B cell (primary cell): Measurements from ENCODE around the gene COL13A1. TPM values are rescaled to one million over a fixed set of nuclear protein-coding genes. Genes with fewer than 3 reads are reported as not detected.

Experiments used
- ATAC-seq: fragments of 200-7000 bp; cut with Tn5 transposase; one replicate; pipeline ENCODE4 v1.10.0; 2021; ENCODE audit warnings: low read depth, mild to moderate bottlenecking, moderate number of reproducible peaks, moderate library complexity
- CTCF ChIA-PET: fragments of 350-600 bp; sonication (Branson Sonifier 250); formaldehyde crosslinking; loops from one replicate; lab custom pipeline; 2021; ENCODE audit warnings: antibody characterized with exemption, inconsistent platforms; lab: Charles Lee
- POLR2A ChIA-PET: fragments of 350-600 bp; sonication (Branson Sonifier 250); formaldehyde crosslinking; loops from one replicate; lab custom pipeline; 2021; ENCODE audit warnings: antibody characterized with exemption; lab: Charles Lee
- DNase-seq: peaks from one replicate; pipeline ENCODE4 v3.0.0; 2013
- H2AFZ ChIP-seq: 2 replicates; pipeline ENCODE4 v1.6.1; 2012; ENCODE audit warnings: mild to moderate bottlenecking, low read depth, low read length; ENCODE audit not compliant: insufficient read depth, poor library complexity, severe bottlenecking
- H3K27ac ChIP-seq, 2 donors: 1 replicate in 1 of 2; 2 replicates in 1 of 2; pipeline ENCODE4 v1.5.1; 2012 to 2013; ENCODE audit warnings: low read length in 2 of 2, mild to moderate bottlenecking in 2 of 2, moderate library complexity in 1 of 2
- H3K27me3 ChIP-seq, 4 experiments: fragments of 200-600 bp in 1 of 4; sonication (generic) in 1 of 4; replicated peaks in 1 of 4; 1 replicate in 2 of 4; 2 replicates in 2 of 4; pipeline versions ENCODE4 v1.6.1 to v1.7.0; 2013 to 2016; ENCODE audit warnings: low read length in 3 of 4, mild to moderate bottlenecking in 2 of 4, mixed read lengths in 1 of 4, moderate library complexity in 1 of 4; ENCODE audit not compliant: insufficient read depth in 4 of 4, control insufficient read depth in 3 of 4; ENCODE audit errors: control extremely low read depth in 1 of 4
- H3K36me3 ChIP-seq, 2 experiments: replicated peaks in 1 of 2; 1 replicate in 1 of 2; 2 replicates in 1 of 2; pipeline versions ENCODE4 v1.6.1 to v1.7.1; 2013; ENCODE audit warnings: low read length in 1 of 2; ENCODE audit not compliant: insufficient read depth in 2 of 2, control insufficient read depth in 1 of 2; ENCODE audit errors: control extremely low read depth in 1 of 2, extremely low read depth in 1 of 2
- H3K4me1 ChIP-seq, 2 donors: fragments of 200-600 bp in 1 of 2; sonication (generic) in 1 of 2; 1 replicate in 1 of 2; 2 replicates in 1 of 2; pipeline versions ENCODE4 v1.5.1 to v1.6.1; 2013 to 2017; ENCODE audit warnings: low read length in 2 of 2; ENCODE audit not compliant: control insufficient read depth in 2 of 2, insufficient read depth in 2 of 2
- H3K4me2 ChIP-seq: replicated peaks from 2 replicates; pipeline ENCODE3; 2012; ENCODE audit warnings: mild to moderate bottlenecking, low read depth, low read length; ENCODE audit not compliant: poor library complexity, severe bottlenecking
- H3K4me3 ChIP-seq, 5 experiments: fragments of 200-600 bp in 1 of 5; sonication (generic) in 1 of 5; 1 replicate in 3 of 5; 2 replicates in 2 of 5; pipeline versions ENCODE4 v1.5.1 to v1.7.0; 2011 to 2016; ENCODE audit warnings: low read length in 4 of 5, mild to moderate bottlenecking in 4 of 5, low read depth in 2 of 5, control low read depth in 1 of 5, moderate library complexity in 1 of 5; ENCODE audit not compliant: insufficient read depth in 1 of 5; ENCODE audit errors: control extremely low read depth in 1 of 5, extremely low read depth in 1 of 5
- H3K79me2 ChIP-seq: fragments of 200-600 bp; sonication (generic); one replicate; pipeline ENCODE4 v1.6.0; 2016; ENCODE audit warnings: low read length; ENCODE audit not compliant: control insufficient read depth, insufficient read depth
- H3K9ac ChIP-seq: fragments of 200-600 bp; sonication (generic); 2 replicates; pipeline ENCODE4 v1.6.1; 2017; ENCODE audit warnings: mild to moderate bottlenecking, low read length, moderate library complexity
- H3K9me3 ChIP-seq, 3 donors: one replicate each; pipeline versions ENCODE4 v1.6.1 to v1.7.1; 2013; ENCODE audit warnings: low read length in 2 of 3; ENCODE audit not compliant: control insufficient read depth in 2 of 3, insufficient read depth in 1 of 3; ENCODE audit errors: control extremely low read depth in 1 of 3
- H4K20me1 ChIP-seq: 2 replicates; pipeline ENCODE4 v1.6.0; 2012; ENCODE audit warnings: mild to moderate bottlenecking, low read length; ENCODE audit not compliant: insufficient read depth, control insufficient read depth, poor library complexity, severe bottlenecking
- H3K27ac Mint-ChIP-seq: one replicate; pipeline ENCODE4 v1.8.0; 2021; ENCODE audit warnings: mixed read lengths
- H3K27me3 Mint-ChIP-seq: one replicate; pipeline ENCODE4 v1.8.0; 2021; ENCODE audit warnings: mixed read lengths
- H3K4me1 Mint-ChIP-seq: one replicate; pipeline ENCODE4 v1.8.0; 2021; ENCODE audit warnings: mixed read lengths
- H3K4me3 Mint-ChIP-seq: one replicate; pipeline ENCODE4 v1.8.0; 2021; ENCODE audit warnings: mixed read lengths
- H3K9me3 Mint-ChIP-seq: one replicate; pipeline ENCODE4 v1.8.0; 2022; ENCODE audit warnings: mixed read lengths; ENCODE audit not compliant: insufficient read depth
- EZH2 ChIP-seq: IDR thresholded peaks from 2 replicates; pipeline ENCODE4 v1.6.1; 2012; ENCODE audit warnings: borderline replicate concordance, low read depth, mild to moderate bottlenecking, moderate library complexity, low read length; ENCODE audit not compliant: insufficient read depth, poor library complexity, severe bottlenecking
- WGBS: methylation state at CpG from one replicate; pipeline ENCODE4 v1.1.5; 2013; ENCODE audit warnings: missing lambda C conversion rate; ENCODE audit not compliant: insufficient coverage; 5-methylcytosine and 5-hydroxymethylcytosine counted together
- intact Hi-C: fragments of 100-400 bp; cut with micrococcal nuclease; formaldehyde crosslinking; loops from one replicate; pipeline ENCODE4 v1.10.0; 2022
- polyA plus RNA-seq: library from polyadenylated mRNA; depleted of rRNA; stranded (reverse); fragments of >200 nt; gene quantifications from 2 replicates; pipeline ENCODE4 v1.2.3, GENCODE V29; 2012
- total RNA-seq, 2 donors: library from RNA; stranded (reverse); fragments of 120-200 nt in 1 of 2; gene quantifications; 1 replicate in 1 of 2; 2 replicates in 1 of 2; pipeline versions ENCODE4 v1.2.3 to v1.2.4, GENCODE V29; 2013 to 2022
- TF ChIP-seq, protein P1 (sequence below): fragments of 200-600 bp; IDR thresholded peaks from one replicate; pipeline ENCODE4 v1.8.0; 2022; ENCODE audit warnings: antibody characterized with exemption, mild to moderate bottlenecking

The COL13A1 gene
- total and polyA plus RNA-seq, 2 donors (not counting 1 experiment from before 2014, with no cell fraction given) = not detected

DNA sequence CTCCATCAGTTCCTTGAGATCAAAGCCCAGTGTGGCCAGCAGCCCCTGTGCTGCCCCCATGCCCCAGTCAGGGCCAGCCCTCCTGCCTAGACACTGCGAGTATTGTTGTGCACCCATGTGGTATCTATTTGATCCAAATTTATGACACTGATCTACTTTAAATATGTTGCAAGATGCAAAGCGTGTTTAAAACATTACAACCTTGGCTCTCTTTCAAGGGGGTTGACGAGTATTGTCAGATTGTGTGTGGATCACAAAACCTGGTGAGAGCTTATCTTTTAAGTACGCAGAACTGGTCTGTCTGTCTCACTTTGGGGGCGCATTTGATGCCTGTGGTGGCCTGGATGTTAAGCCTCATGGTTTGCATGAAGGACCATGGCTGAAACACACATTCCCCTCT, 108.9 kb downstream of the COL13A1 start:
- Histone ChIP-seq H3K27ac (no peak overlapping the region), H3K4me3 (no peak overlapping the region), H3K9me3 (no peaks in the 10 kb centered on the region), H2AFZ (no peak overlapping the region), H3K9ac (no peak overlapping the region), H3K4me2 (no peak overlapping the region), H3K27me3 (peaks cover 0 to 2% (median under 1%) of the 10 kb centered on the region in 4 experiments), H4K20me1 (no peaks in the 10 kb centered on the region), H3K4me1 (no peaks in the 10 kb centered on the region), H3K36me3 (no peaks in the 10 kb centered on the region), H3K79me2 (no peaks in the 10 kb centered on the region)
- TF ChIP-seq, protein P1, sequence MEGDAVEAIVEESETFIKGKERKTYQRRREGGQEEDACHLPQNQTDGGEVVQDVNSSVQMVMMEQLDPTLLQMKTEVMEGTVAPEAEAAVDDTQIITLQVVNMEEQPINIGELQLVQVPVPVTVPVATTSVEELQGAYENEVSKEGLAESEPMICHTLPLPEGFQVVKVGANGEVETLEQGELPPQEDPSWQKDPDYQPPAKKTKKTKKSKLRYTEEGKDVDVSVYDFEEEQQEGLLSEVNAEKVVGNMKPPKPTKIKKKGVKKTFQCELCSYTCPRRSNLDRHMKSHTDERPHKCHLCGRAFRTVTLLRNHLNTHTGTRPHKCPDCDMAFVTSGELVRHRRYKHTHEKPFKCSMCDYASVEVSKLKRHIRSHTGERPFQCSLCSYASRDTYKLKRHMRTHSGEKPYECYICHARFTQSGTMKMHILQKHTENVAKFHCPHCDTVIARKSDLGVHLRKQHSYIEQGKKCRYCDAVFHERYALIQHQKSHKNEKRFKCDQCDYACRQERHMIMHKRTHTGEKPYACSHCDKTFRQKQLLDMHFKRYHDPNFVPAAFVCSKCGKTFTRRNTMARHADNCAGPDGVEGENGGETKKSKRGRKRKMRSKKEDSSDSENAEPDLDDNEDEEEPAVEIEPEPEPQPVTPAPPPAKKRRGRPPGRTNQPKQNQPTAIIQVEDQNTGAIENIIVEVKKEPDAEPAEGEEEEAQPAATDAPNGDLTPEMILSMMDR = no peak
- TF ChIP-seq EZH2 = no peak
- Mint-ChIP-seq H3K4me3 (no peak overlapping the region), H3K27ac (no peak overlapping the region), H3K9me3 (peaks cover 1% of the 10 kb centered on the region), H3K27me3 (peaks cover 3% of the 10 kb centered on the region), H3K4me1 (no peaks in the 10 kb centered on the region)
- ChIA-PET CTCF (no interaction called here), POLR2A (no interaction called here)
- intact Hi-C loops = no loop called here
- 90% methylated on average over 3 of the region's 5 CpGs for WGBS
- ATAC-seq (no peak), DNase-seq (no peak)

DNA sequence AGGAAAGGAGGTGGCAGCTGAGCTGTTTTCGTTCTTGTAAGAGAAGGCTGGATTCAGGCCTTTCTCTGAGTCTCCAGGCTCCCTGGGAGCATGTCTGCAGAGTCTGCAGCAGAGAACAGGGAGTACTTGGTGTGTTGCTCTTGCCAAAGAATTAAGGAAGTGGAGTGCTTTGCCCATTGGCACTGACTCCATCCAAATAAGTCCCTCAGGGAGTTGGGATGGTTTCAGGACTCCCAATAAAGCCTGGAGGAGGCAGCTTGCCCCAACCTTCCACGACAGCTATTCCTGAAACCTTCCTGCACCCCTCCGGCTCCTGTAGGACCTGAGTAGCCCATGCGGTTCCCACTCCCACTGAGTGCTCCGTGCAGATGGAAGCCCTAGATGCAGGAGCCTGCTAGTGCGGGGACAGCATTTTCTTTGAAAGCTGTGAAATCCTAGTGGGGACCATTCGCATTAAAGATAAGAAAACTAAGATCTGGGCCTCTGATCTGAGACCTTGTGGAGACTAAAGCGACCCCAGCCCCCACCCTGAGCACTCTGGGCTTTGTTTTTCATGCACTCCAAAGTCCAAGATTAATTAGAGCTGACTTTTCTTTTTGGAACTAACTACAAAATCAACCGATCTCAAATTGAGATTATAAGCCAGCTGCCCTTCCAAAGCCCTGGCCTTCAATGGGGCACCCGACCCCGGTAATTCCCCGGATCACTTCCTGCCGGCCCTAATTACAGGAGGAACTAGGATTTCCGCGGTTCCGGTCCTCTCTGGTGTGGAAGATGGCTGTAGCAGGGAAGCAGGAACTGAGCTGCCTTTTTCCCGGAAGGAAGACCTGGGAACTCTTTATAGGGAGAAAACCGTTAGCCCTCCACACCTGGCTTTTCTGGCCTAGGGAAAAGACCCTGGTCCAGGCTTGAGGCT, 110.2 kb downstream of the COL13A1 start:
- Histone ChIP-seq H3K4me1 (no peaks in the 10 kb centered on the region), H3K79me2 (no peaks in the 10 kb centered on the region), H3K27ac (no peak overlapping the region), H4K20me1 (no peaks in the 10 kb centered on the region), H3K27me3 (peaks cover 0 to 2% (median under 1%) of the 10 kb centered on the region in 4 experiments), H3K9ac (no peak overlapping the region), H3K4me2 (no peak overlapping the region), H3K9me3 (no peaks in the 10 kb centered on the region), H2AFZ (no peak overlapping the region), H3K36me3 (no peaks in the 10 kb centered on the region), H3K4me3 (no peak overlapping the region)
- no peaks in the 10 kb centered on the region for H3K4me1 Mint-ChIP-seq
- 91% methylated on average over 18 of the region's 18 CpGs for WGBS
- DNase-seq (no peak), ATAC-seq (no peak)
- CTCF ChIA-PET = no interaction called here
- TF ChIP-seq, protein P1 = no peak
- TF ChIP-seq EZH2 = no peak
- H3K4me3 Mint-ChIP-seq = no peak overlapping the region
- H3K9me3 Mint-ChIP-seq = no peaks in the 10 kb centered on the region
- POLR2A ChIA-PET = no interaction called here
- intact Hi-C loops = no loop called here
- no peak overlapping the region for H3K27ac Mint-ChIP-seq
- H3K27me3 Mint-ChIP-seq = peaks cover 7% of the 10 kb centered on the region
